Breast epithelium (tissue), 4 donors: ENCODE results near the gene DACT2. TPM values are rescaled to one million over a fixed set of nuclear protein-coding genes. Genes with fewer than 3 reads are reported as not detected.

Experiments used
- DNase-seq, 2 donors: peaks; one replicate each; pipeline ENCODE4 v3.0.0-alpha.2; 2019; ENCODE audit warnings: low spot score in 2 of 2
- H3K27ac ChIP-seq, 2 donors: fragments of 200-600 bp; sonication (generic) in 1 of 2; one replicate each; pipeline ENCODE4 v1.5.1; 2016 to 2019; ENCODE audit warnings: mild to moderate bottlenecking in 1 of 2
- H3K27me3 ChIP-seq, 2 donors: fragments of 200-600 bp; sonication (generic) in 1 of 2; one replicate each; pipeline versions ENCODE4 v1.5.1 to v1.6.0; 2017 to 2019; ENCODE audit warnings: control low read depth in 1 of 2, mild to moderate bottlenecking in 1 of 2
- H3K36me3 ChIP-seq: fragments of 200-600 bp; one replicate; pipeline ENCODE4 v1.5.1; 2019
- H3K4me1 ChIP-seq, 2 donors: fragments of 200-600 bp; sonication (generic); one replicate each; pipeline ENCODE4 v1.5.1; 2016 to 2019; ENCODE audit warnings: control low read depth in 1 of 2
- H3K4me3 ChIP-seq, 3 donors: fragments of 200-600 bp; sonication (generic); 1 replicate in 2 of 3; 2 replicates in 1 of 3; pipeline ENCODE4 v1.5.1; 2016 to 2019; ENCODE audit warnings: mild to moderate bottlenecking in 3 of 3, moderate library complexity in 2 of 3
- H3K9me3 ChIP-seq, 2 donors: fragments of 200-600 bp; sonication (generic) in 1 of 2; one replicate each; pipeline ENCODE4 v1.5.1; 2016 to 2019; ENCODE audit warnings: control low read depth in 1 of 2
- CTCF ChIP-seq, 3 donors: fragments of 450-650 bp; IDR thresholded peaks; one replicate each; pipeline ENCODE4 v1.5.1; 2016 to 2017; ENCODE audit warnings: antibody characterized with exemption in 3 of 3, mild to moderate bottlenecking in 3 of 3, moderate library complexity in 3 of 3
- POLR2A ChIP-seq: fragments of 450-650 bp; IDR thresholded peaks from one replicate; pipeline ENCODE4 v1.6.1; 2016; ENCODE audit warnings: antibody characterized with exemption, mild to moderate bottlenecking, moderate library complexity
- POLR2AphosphoS5 ChIP-seq, 3 donors: sonication (generic); formaldehyde crosslinking; IDR thresholded peaks; one replicate each; pipeline ENCODE4 v1.6.1; 2017; ENCODE audit warnings: antibody characterized with exemption in 3 of 3
- intact Hi-C: fragments of 100-400 bp; cut with DNase I; formaldehyde crosslinking; loops from one replicate; pipeline ENCODE4 v1.15.1; 2023; ENCODE audit warnings: low total_unique reads
- total RNA-seq, 3 donors: library from RNA; depleted of rRNA; stranded (reverse); fragments of >200 nt; gene quantifications; one replicate each; pipeline ENCODE4 v1.1.0, GENCODE V29; 2016

DACT2 gene
- total RNA-seq, 3 donors from 2014 or later = 0.32 to 1.0 TPM; not detected in 1

DNA sequence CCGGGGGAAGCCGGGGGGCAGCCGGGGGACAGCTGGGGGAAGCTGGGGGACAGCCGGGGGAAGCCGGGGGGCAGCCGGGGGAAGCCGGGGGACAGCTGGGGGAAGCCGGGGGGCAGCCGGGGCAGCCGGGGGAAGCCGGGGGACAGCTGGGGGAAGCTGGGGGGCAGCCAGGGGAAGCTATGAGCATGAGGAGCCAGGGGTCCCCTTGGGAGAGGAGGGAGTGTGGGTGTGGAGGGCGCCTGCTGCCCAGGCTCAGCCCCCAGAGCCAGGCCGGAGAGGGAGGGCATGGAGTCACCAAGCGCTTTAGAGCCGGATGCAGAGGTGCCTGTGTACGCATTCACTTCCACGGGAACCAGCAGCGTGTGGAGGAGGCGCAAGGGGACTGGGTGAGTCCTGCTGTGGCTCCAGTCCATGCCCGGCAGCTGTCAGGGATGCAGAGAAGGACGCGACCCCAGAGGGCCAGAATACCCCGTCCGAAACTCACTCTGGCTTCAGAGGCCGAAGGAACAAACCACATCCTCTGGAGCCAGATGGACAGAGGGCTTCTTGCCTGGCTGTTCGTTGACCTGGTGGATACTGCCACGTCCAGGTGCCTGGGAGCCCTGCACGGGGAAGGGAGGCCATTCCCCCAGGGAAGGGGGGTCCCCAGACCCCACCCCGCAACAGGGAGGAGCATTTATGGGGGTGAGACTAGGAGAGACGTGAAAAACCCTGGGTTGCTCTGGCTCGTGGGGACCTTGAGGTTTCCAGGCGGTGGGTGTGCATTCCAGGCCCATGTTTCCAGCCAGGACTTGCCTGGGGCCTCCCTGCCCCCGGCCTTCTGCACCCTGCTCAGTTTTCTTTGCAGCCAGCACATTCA, 26.5 kb upstream of the DACT2 start:
- Histone ChIP-seq H3K9me3 (no peaks in the 10 kb centered on the region), H3K4me3 (no peak overlapping the region), H3K36me3 (no peaks in the 10 kb centered on the region), H3K27ac (no peak overlapping the region), H3K27me3 (peaks cover 0 to 10% of the 10 kb centered on the region in 2 donors), H3K4me1 (no peaks in the 10 kb centered on the region)
- TF ChIP-seq POLR2A (no peak), CTCF (IDR thresholded peaks at IDR 0.05) (no peak), POLR2AphosphoS5 (IDR thresholded peaks at IDR 0.05) (no peak)
- DNase-seq = no peak
- intact Hi-C loops = no loop called here

- Histone ChIP-seq H3K27ac (no peak overlapping the region), H3K4me1 (no peaks in the 10 kb centered on the region), H3K4me3 (no peak overlapping the region), H3K9me3 (no peaks in the 10 kb centered on the region), H3K27me3 (peaks cover 0 to 10% of the 10 kb centered on the region in 2 donors), H3K36me3 (no peaks in the 10 kb centered on the region)
- intact Hi-C loops = no loop called here
- no peak for TF ChIP-seq POLR2AphosphoS5 (IDR thresholded peaks at IDR 0.05)
- TF ChIP-seq CTCF (IDR thresholded peaks at IDR 0.05) = no peak
- TF ChIP-seq POLR2A = no peak
- DNase-seq = no peak
These were observed 25.7 kb upstream of the DACT2 start for GRCh38 chr6:168345266-168345665.

DNA sequence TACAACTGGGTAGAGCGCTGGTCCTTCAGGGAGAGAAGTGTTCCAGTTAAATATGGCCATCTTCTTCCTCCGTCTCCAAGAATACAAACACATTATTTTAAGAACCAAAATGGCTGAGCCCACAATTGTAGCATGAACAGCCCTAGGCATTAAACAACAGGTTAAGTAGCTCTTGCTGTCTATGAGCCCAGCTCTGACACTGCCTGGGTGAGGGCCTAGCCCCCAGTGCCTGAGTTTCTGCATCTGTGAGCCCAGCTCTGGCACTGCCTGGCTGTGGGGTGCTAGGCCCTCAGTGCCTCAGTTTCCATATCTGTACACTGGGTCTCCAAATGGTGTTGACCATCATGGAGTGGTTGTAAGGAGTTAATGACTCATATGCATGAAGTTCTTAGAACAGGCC, 24.8 kb upstream of the DACT2 start:
- no peak for TF ChIP-seq POLR2A
- TF ChIP-seq POLR2AphosphoS5 (IDR thresholded peaks at IDR 0.05) = no peak
- no peak for TF ChIP-seq CTCF (IDR thresholded peaks at IDR 0.05)
- Histone ChIP-seq H3K4me1 (no peaks in the 10 kb centered on the region), H3K27ac (no peak overlapping the region), H3K4me3 (no peak overlapping the region), H3K9me3 (no peaks in the 10 kb centered on the region), H3K27me3 (peaks cover 0 to 10% of the 10 kb centered on the region in 2 donors), H3K36me3 (no peaks in the 10 kb centered on the region)
- DNase-seq = no peak
- intact Hi-C loops = no loop called here

DNA sequence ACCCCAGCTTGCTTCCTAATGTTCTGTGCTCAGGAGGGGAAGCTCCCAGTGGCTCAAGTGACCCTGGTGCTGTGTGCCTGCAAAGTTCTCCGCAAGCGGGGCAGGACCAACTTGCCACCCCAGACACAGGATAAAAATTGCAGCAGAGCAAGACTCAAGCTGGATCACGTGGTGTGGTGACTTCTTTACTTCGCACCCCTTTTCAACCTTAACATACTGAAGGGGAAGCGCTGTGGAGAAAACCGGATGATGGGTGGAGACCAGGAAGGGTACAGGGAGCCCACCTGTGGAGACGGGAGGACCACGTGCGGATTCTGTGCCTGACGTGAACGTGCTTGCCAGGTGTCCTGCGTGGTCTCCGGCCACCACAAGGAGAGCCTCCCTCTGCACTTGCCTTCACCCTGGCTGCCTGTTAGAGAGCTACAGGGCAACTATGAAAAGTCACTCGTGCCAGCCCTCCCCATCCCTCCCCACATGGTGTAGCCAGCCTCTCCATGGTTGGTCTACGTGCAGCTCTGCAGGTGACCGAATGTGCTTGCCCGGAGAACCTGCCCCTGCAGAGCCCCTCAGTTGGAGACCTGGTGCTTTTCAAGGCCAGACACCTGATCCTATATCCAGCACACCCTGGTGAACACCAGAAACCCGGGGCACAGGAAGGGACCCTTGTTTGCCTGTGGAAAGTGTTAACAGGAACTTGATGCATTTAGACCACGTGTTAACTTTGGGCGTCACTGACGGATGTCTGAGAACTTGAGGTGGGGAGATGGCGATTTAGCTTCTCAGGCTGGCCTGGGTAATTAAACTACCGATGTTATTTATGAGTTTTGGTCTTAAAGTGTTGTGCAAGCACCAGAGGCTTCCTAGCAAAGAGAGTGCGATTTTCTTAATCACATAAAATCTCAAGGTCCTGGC, 23.9 kb upstream of the DACT2 start:
- no peak for DNase-seq

GRCh38 chr6:168342636-168343035, 23.1 kb upstream of the DACT2 start:
- TF ChIP-seq POLR2A (no peak), CTCF (IDR thresholded peaks at IDR 0.05) (no peak), POLR2AphosphoS5 (IDR thresholded peaks at IDR 0.05) (no peak)
- Histone ChIP-seq H3K9me3 (no peaks in the 10 kb centered on the region), H3K36me3 (no peaks in the 10 kb centered on the region), H3K4me1 (no peaks in the 10 kb centered on the region), H3K4me3 (no peak overlapping the region), H3K27ac (no peak overlapping the region), H3K27me3 (peaks cover 0 to 10% of the 10 kb centered on the region in 2 donors)
- DNase-seq = peak in 1 of 2 donors; percentile 39
- intact Hi-C loops = no loop called here

More for the DNA sequence above, 23.9 kb upstream of the DACT2 start:
- intact Hi-C loops = no loop called here
- peaks cover 0 to 10% of the 10 kb centered on the region in 2 donors for H3K27me3 ChIP-seq
- H3K36me3 ChIP-seq = no peaks in the 10 kb centered on the region
- TF ChIP-seq POLR2A = no peak
- no peaks in the 10 kb centered on the region for H3K9me3 ChIP-seq
- H3K4me3 ChIP-seq = no peak overlapping the region
- no peaks in the 10 kb centered on the region for H3K4me1 ChIP-seq
- H3K27ac ChIP-seq = no peak overlapping the region
